COLO668 (cell line): ENCODE data around the gene MYH9.

ENCODE experiments used
- DNase-seq: peaks from one replicate; lab custom pipeline; 2025; ENCODE audit not compliant: unreplicated experiment; lab: John Stamatoyannopoulos, UW

MYH9 gene

DNA sequence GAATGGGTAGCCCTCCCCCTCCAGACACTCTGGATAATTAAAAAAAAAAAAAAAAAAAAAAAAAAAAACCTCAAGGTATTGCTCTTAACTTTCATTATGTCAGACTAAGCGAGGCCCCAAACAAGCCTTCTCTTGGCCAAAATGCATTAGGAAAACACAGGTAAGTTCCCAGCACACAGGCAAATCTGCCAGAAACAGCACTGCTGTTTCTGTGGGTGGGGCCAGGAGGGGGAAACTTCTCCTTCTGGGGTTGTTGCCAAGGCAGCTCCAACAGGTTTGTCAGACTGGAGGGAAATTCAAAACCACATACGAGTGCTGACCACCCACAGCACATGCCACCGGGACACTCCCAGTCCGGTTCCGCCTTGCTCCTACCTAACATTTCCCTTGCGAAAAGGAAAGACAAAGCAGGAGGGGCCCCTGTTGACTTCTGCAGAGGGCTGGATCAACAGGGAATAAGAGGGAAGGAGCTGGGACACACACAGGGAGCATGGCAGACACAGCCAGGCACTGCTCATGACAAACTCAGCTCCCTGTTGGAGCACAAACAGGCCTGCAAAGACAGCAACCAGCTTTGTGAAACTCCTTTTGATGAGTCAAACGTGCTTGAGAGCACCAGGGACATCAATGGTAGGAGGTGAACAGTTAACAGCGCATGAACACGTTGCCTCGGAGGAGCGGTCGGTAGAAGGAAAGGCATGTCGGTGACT is 55.0 kb downstream of the MYH9 start:
- DNase-seq = peak; percentile 41

DNA sequence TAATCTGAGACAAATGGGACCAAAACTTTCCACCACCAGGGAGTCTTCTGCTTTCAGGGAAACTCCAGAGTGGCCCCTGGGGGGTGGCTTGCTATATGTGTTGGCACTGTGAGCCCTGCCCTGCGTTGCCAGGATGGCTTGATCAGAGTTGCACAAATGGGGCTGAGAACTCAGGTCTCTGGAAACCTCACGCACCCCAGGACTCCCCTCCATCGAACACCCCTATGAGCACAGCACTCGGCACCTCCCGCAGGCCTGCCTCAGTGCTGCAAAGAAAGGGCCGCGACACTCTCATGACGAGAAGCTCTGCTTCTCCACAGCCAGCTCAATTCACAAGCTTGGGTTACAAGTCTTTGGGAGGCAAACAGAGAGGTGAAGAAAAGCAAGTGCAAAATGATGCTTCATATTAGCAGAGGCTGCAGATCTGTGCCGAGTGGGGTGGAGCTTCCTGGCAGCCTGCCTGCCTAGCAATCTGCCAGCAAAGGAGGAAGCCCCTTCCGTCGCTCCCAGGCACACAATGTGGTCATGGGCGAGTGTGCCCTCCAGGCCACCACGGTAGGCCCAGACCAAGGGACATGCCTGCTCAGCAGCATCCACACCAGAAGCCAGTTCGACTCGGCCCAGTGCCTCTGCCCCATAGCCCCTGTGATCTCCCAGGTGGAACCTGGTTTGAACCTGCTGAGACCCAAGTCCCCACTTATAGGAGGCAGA is 55.7 kb downstream of the MYH9 start:
- peak; percentile 58 for DNase-seq

DNA sequence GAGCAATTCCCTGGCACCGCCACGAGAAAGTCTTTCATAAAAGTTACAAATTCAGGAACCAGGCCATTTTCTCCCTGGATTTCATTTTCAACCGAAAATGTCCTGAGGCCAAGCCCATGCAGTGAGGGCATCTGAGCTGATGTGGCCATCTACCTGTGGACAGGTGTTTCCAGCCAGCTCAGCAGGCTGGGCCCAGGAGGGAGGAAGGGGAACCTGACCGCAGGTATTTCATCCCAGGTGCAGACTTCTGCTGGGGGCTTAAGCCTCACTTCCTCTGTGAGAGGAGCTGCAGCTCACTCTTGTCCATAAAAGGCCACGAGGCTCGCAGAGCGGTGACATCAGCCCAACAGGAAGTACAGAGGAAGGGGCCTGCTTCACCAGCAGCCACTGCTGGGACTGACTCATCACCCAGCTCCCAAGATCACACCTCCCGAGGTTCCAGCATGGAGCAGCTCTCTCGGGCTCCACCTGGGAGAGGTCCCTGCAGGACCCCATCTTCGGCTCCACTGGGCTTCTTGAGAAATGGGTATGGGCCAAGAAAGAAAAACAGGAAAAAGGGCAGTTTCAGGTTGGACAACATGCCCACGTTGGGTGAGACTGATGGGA is 56.4 kb downstream of the MYH9 start:
- peak; percentile 93 for DNase-seq

GRCh38 chr22:36330655-36331305 is 57.0 kb downstream of the MYH9 start:
- DNase-seq = no peak

GRCh38 chr22:36330127-36330526 is 57.6 kb downstream of the MYH9 start:
- DNase-seq = no peak

- DNase-seq = peak; percentile 60
These were observed 58.3 kb downstream of the MYH9 start for GRCh38 chr22:36329254-36330078.

GRCh38 chr22:36328635-36329253 is 59.0 kb downstream of the MYH9 start:
- DNase-seq = peak; percentile 85

DNA sequence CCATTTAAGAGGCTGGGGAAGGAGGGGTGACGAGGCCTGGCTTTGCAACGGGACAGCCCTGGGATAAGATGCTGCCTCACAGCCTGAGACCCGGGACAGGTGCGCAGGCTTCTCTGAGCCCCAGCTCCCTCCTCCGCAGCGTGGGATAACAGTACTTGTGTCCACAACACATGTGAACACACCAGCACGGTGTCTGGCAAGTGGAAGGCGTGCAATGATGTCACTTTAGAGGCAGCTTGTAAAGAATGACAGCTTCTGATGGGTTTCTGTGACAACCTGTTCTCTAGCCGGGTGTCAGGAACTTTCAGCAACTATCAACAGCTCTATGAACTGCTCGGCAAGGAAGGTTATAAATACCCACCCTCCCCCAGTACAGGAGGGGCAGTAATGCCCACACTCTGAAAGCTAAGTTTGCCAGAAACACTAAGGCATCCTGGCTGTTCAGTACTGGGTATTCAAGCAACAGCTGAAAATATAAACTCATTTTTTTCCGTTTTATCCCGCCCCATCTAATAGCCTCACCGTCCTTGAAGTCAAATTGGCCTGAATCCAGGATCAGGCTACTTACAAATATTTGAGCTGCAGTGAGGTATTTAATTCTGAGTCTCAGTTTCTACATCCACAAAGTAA is 59.7 kb downstream of the MYH9 start:
- DNase-seq = peak; percentile 49

DNA sequence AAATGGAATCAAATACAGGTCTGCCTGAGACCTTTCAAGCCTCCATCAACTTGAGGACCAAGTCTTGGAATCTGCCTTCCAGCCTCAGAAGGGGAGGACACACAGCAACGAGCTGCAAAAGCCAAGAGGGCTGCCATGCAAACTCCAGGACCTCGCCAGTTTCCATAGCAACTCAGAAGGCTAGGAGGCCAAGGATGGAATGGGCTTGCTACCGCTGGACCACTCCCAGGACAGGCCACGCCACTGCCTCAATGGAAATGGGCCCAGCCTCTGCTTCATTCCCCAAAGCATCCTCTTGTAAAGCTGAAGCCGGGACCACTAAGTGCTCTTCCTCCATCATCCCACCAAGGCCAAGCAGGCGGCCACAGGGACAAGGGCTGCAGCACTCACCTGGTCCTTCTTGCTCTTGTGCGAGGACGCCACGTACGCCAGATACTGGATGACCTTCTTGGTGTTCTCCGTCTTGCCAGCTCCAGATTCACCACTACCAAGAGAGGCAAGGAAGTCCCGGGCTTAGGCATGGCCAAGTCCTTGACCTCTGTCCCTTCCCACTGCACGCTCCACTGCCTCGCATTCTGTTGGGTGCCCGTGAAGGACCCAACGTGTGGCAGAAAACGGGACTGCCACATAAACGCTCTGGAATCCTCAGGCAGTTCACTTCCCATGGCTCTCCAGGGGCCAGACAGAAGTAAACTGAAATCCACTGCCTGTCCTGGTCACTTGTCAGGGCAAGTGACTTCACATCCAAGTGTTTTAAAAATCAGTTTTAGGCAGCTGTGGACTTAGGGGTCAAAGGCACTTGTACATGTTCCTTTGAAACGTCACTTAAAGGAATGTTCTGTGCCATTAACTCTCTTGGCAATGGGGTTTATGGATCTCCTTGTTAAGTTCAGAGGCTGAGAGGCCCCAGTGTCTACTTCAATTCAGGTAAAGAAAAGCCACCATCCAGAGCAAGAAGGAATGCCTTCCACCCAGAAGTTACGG is 61.3 kb downstream of the MYH9 start:
- no peak for DNase-seq

GRCh38 chr22:36325154-36326031 is 62.4 kb downstream of the MYH9 start:
- no peak for DNase-seq

DNA sequence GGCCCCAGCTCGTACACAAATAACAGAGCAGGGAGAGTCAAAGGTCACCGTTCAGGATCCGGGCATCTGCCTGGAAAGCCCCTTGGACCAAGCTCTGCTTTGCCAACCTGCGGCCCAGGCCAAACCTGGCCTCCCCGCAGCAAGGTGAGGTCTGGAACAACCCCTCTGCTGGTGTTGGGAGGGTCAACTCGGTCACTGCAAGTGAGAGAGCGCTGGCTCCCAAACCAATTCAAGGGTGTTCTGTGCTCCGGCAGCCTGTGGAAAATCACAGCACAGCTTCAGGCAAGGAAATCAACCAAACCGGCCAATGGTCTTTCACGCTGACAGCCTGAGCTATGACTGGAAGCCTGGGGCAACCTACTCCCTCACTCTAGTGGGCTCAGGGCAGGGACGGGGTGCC is 63.4 kb downstream of the MYH9 start:
- no peak for DNase-seq

DNA sequence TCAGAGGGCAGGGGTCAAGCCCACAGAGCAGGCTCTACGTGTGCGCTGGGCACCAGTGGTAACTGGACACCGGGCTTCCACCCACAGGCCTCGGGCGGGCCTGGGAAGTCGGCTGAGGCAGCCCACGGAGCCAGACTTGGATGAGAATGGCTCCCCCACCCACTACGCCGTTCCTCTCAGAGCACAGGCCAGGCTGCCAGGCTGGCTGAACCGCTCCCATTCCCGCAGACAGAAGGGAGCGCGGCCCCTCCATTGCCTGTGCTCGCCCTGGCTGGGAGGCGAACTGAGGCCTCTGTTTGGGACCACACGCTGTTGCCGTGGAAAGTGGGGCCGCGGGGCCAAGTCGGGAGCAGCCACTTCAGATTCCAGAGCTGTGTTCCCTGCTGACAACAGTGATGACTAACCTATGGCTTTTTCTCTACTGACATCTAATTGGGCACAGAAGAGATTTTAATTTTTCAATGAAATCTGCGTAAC is 63.9 kb downstream of the MYH9 start:
- DNase-seq = no peak

DNA sequence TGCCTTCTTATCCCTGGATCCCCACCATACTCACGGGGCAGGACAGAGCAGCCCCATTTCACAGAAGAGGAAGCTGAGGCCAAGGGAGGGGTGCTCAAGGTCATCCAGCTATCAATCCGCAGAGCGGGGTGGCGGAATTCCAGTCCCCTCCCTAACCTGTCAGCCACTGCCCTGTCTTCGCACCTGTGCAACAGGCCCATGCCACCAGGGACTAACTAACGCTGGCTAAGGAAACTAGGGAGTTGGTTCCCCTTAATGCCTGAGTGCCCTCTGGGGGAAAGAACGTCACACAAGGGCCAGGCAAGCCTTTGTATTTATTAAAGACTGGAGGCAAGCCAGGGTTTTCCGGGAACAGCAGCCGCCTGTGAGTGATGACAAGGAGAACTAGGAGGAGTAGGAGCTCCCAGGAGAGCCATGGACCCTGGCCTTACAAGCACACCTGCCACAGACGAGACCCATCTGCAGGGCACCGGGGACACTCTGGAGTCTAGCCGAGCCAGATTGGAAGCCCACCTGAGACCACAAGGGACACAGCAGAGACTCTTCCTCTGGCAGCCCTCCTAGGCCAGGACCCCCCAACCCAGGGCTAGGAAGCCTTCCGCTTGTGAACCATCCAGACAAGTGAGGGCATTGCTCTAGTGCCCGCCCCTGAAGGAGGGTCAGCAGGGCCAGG is 64.4 kb downstream of the MYH9 start:
- DNase-seq = no peak

DNA sequence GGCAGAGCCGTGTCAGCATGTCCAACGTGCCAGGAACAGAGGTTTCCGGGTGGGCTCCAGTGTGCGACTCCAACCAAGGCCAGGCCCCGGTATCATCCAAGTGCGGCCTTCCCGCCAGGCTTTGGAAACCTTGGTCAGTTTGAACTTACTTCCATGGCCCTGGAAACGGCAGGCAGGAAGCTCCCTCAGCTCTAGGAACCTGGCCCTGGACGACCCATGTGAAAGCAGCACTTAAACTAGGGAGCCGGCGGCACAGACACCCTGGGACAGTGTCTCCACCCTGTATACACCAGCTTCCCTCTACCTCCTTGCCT is 65.2 kb downstream of the MYH9 start:
- no peak for DNase-seq

DNA sequence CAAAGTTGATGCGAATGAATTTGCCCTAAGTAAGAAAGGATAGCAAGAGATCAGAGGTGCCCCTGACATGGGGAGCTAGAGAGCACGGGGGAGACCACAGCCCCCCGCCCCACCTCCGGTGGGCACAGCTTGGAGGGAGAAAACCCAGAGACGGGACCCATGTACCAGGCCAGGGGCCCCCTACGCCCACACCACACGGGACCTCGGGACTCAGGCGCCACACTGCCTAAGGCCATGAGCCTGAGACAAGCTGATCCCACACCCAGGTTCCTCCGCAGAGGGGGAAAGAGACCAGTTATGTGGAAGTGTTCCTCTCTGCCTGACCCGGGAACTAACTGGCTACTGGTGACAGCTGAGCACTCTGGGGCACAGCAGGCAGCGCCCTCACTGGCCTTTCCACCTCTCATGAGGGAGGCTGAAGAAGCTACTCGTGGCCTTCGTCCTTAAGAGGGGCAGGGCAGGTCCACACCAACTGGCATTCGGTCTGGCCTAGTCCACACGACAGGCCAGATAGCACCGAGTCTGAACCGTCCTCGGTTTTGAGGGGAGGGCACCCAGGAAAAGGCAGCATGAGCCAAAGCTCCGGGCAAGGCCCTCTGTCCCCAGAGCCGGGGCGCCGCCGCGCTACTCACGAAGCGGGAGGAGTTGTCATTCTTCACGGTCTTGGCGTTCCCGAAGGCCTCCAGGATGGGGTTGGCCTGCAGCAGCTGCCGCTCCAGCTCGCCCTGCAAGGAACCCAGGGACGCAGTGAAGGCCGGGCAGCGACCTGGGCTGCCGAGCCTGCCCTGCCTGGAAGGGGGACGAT is 65.8 kb downstream of the MYH9 start:
- DNase-seq = no peak

GRCh38 chr22:36320553-36320952 is 67.2 kb downstream of the MYH9 start:
- no peak for DNase-seq
